VCaP (cell line): ENCODE data around the gene TMEM192.
A peak's percentile ranks its signal among the peaks of the same experiment; 100 is the strongest.
"Not testable (repeated sequence)": the region's sequence is repeated elsewhere in the genome, so short reads cannot be mapped to it uniquely, and the experiment has no call there.

Source experiments
- H3K27ac ChIP-seq: fragments of 450-650 bp; 2 replicates; pipeline ENCODE4 v1.5.1; 2017
- CTCF ChIP-seq: fragments of 450-650 bp; conservative IDR thresholded peaks from 2 replicates; pipeline ENCODE4 v1.5.1; 2017; ENCODE audit warnings: mild to moderate bottlenecking, moderate library complexity

Gene TMEM192

GRCh38 chr4:165138843-165139242, 26.2 kb upstream of the TMEM192 start:
- no peak overlapping the region for H3K27ac ChIP-seq
- no peak for TF ChIP-seq CTCF

- no peak overlapping the region for H3K27ac ChIP-seq
- TF ChIP-seq CTCF = no peak
Measured at GRCh38 chr4:165137205-165137604, 24.5 kb upstream of the TMEM192 start.

- H3K27ac ChIP-seq = no peak overlapping the region
- no peak for TF ChIP-seq CTCF
Measured at GRCh38 chr4:165136529-165136928, 23.9 kb upstream of the TMEM192 start.

- no peak overlapping the region for H3K27ac ChIP-seq
- TF ChIP-seq CTCF = no peak
Measured at GRCh38 chr4:165133150-165133549, 20.5 kb upstream of the TMEM192 start.

GRCh38 chr4:165131247-165131832, 18.7 kb upstream of the TMEM192 start:
- H3K27ac ChIP-seq = no peak overlapping the region
- TF ChIP-seq CTCF = peak; percentile 94

GRCh38 chr4:165129924-165130323, 17.3 kb upstream of the TMEM192 start:
- TF ChIP-seq CTCF = no peak
- H3K27ac ChIP-seq = no peak overlapping the region

GRCh38 chr4:165125869-165126499, 13.3 kb upstream of the TMEM192 start:
- H3K27ac ChIP-seq = not testable (repeated sequence)

- no peak overlapping the region for H3K27ac ChIP-seq
- 0 out of 2 replicates have a peak, but pooled peaks have one; percentile 7 for TF ChIP-seq CTCF
Measured at GRCh38 chr4:165124488-165124887, 11.8 kb upstream of the TMEM192 start.
